Spleen (tissue), 11 donors: ENCODE data around the gene RAB24. TPM values are rescaled to one million over a fixed set of nuclear protein-coding genes. Genes with fewer than 3 reads are reported as not detected.

Experiments
- DNase-seq: peaks from one replicate; pipeline ENCODE4 v3.0.0-alpha.2; 2020
- H3K27ac ChIP-seq, 8 donors: fragments of 200-600 bp; sonication (generic) in 7 of 8; 1 replicate in 4 of 8; 2 replicates in 4 of 8; pipeline versions ENCODE4 v1.5.0 to v1.8.0; 2016 to 2021; ENCODE audit warnings: inconsistent platforms in 4 of 8, mild to moderate bottlenecking in 4 of 8, moderate library complexity in 1 of 8
- H3K27me3 ChIP-seq, 7 donors: fragments of 200-600 bp; sonication (generic) in 6 of 7; replicated peaks in 1 of 7; 1 replicate in 4 of 7; 2 replicates in 3 of 7; pipeline versions ENCODE4 v1.5.0 to v1.8.0; 2016 to 2021; ENCODE audit warnings: inconsistent platforms in 3 of 7, mild to moderate bottlenecking in 1 of 7
- H3K36me3 ChIP-seq, 6 donors: fragments of 200-600 bp; sonication (generic) in 5 of 6; 1 replicate in 4 of 6; 2 replicates in 2 of 6; pipeline versions ENCODE4 v1.5.0 to v1.8.0; 2016 to 2021; ENCODE audit warnings: inconsistent platforms in 2 of 6
- H3K4me1 ChIP-seq, 6 donors: fragments of 200-600 bp; sonication (generic) in 5 of 6; 1 replicate in 3 of 6; 2 replicates in 3 of 6; pipeline versions ENCODE4 v1.5.0 to v1.8.0; 2016 to 2021; ENCODE audit warnings: inconsistent platforms in 3 of 6
- H3K4me3 ChIP-seq, 8 donors: fragments of 200-600 bp; sonication (generic) in 7 of 8; 1 replicate in 4 of 8; 2 replicates in 4 of 8; pipeline versions ENCODE4 v1.5.0 to v1.8.0; 2016 to 2021; ENCODE audit warnings: inconsistent platforms in 4 of 8, mild to moderate bottlenecking in 4 of 8, moderate library complexity in 2 of 8
- H3K9me3 ChIP-seq, 8 donors: fragments of 200-600 bp; sonication (generic) in 7 of 8; 1 replicate in 4 of 8; 2 replicates in 4 of 8; pipeline versions ENCODE4 v1.5.0 to v1.8.0; 2016 to 2021; ENCODE audit warnings: inconsistent platforms in 4 of 8
- CTCF ChIP-seq, 11 experiments: fragments of 200-600 bp in 7 of 11; fragments of 450-650 bp in 4 of 11; sonication (generic) in 4 of 11; IDR thresholded peaks in 8 of 11; conservative IDR thresholded peaks in 3 of 11; 1 replicate in 7 of 11; 2 replicates in 4 of 11; pipeline versions ENCODE4 v1.4.0 to v1.8.0; 2016 to 2021; ENCODE audit warnings: antibody characterized with exemption in 11 of 11, inconsistent platforms in 4 of 11, mild to moderate bottlenecking in 1 of 11
- POLR2A ChIP-seq, 3 donors: fragments of 450-650 bp; IDR thresholded peaks; one replicate each; pipeline ENCODE4 v1.5.1; 2017; ENCODE audit warnings: antibody characterized with exemption in 3 of 3, mild to moderate bottlenecking in 1 of 3
- POLR2AphosphoS5 ChIP-seq, 3 donors: sonication (generic); formaldehyde crosslinking; IDR thresholded peaks; one replicate each; pipeline ENCODE4 v1.5.1; 2017; ENCODE audit warnings: antibody characterized with exemption in 3 of 3
- WGBS, 5 donors: extraction: QIAGEN DNeasy Blood & Tissue Kit in 3 of 5; methylation state at CpG; one replicate each; pipeline versions ENCODE4 v1.1.5 to v1.1.7; 2013 to 2018; 5-methylcytosine and 5-hydroxymethylcytosine counted together
- intact Hi-C: fragments of 100-400 bp; cut with DNase I; formaldehyde crosslinking; loops from one replicate; pipeline ENCODE4 v1.15.0; 2023; ENCODE audit warnings: low total_unique reads
- polyA plus RNA-seq, 3 donors: library from polyadenylated mRNA; stranded (reverse); fragments of 200-250 nt; gene quantifications; one replicate each; pipeline ENCODE4 v1.2.1, GENCODE V29; 2013
- total RNA-seq, 7 donors: library from RNA; depleted of rRNA in 3 of 7; stranded (reverse); fragments of >200 nt in 3 of 7; fragmentation: NEBNext Ultra II Directional in 4 of 7; extraction: Animal tissue kit (Norgen Biotek cat#: 25700) in 4 of 7; gene quantifications; one replicate each; pipeline versions ENCODE4 v1.1.0 to v1.2.1, GENCODE V29; 2016 to 2021
- donor health status: healthy with polysubstance abuse.
- donor health status: DM: no; HTN: no; CAD: no; lungs with moderate emphysema.
- donor health status: DM: no; HTN: no; CAD: no.
- donor health status: Bipolar disorder and iron deficiency.
- donor health status: healthy.
- donor health status: DM: no; HTN: no; CAD: no.
- donor health status: DM: yes; HTN: yes; CAD: no.

RAB24 gene
- total and polyA plus RNA-seq, 10 donors = 52.1 to 181 (median 83.7) TPM

GRCh38 chr5:177314376-177315342, 11.1 kb upstream of the RAB24 start:
- 76 to 85% (median 85%) methylated on average over 12 to 18 of the region's 18 CpGs for WGBS, 5 donors
- H3K27me3 ChIP-seq = no peaks in the 10 kb centered on the region
- peaks cover 27 to 83% (median 53%) of the 10 kb centered on the region in 6 donors for H3K4me1 ChIP-seq
- intact Hi-C loops = loop anchor here (10.0 kb wide), 2 partner anchors 50 to 140 kb away; no protein-coding TSS in a partner anchor
- no peak overlapping the region for H3K27ac ChIP-seq
- no peak overlapping the region for H3K4me3 ChIP-seq
- TF ChIP-seq POLR2A (IDR thresholded peaks at IDR 0.05) = no peak
- peak in 2 of 3 donors; percentile 5 to 19 for TF ChIP-seq POLR2AphosphoS5 (IDR thresholded peaks at IDR 0.05)
- peaks cover 0 to 13% (median 0%) of the 10 kb centered on the region in 6 donors for H3K36me3 ChIP-seq
- no peaks in the 10 kb centered on the region for H3K9me3 ChIP-seq
- DNase-seq = peak; percentile 74

GRCh38 chr5:177313561-177314259, 10.2 kb upstream of the RAB24 start:
- Histone ChIP-seq H3K4me3 (no peak overlapping the region), H3K4me1 (peaks cover 34 to 85% (median 63%) of the 10 kb centered on the region in 6 donors), H3K27me3 (no peaks in the 10 kb centered on the region), H3K36me3 (peaks cover 0 to 21% (median 0%) of the 10 kb centered on the region in 6 donors), H3K9me3 (no peaks in the 10 kb centered on the region), H3K27ac (no peak overlapping the region)
- no peak for TF ChIP-seq POLR2AphosphoS5 (IDR thresholded peaks at IDR 0.05)
- DNase-seq = peak; percentile 57
- intact Hi-C loops = loop anchor here (10.0 kb wide), 2 partner anchors 51 to 141 kb away; no protein-coding TSS in a partner anchor
- WGBS, 5 donors = 90 to 96% (median 94%) methylated on average over 15 of the region's 15 CpGs

- DNase-seq = peak; percentile 81
- Histone ChIP-seq H3K9me3 (no peaks in the 10 kb centered on the region), H3K27ac (peak overlapping the region in 6 of 8 donors; percentile 10 to 94 (median 89)), H3K4me3 (peak overlapping the region in 7 of 8 donors; percentile 52 to 89 (median 72)), H3K4me1 (peaks cover 34 to 85% (median 65%) of the 10 kb centered on the region in 6 donors), H3K36me3 (peaks cover 0 to 26% (median 0%) of the 10 kb centered on the region in 6 donors), H3K27me3 (no peaks in the 10 kb centered on the region)
- TF ChIP-seq POLR2AphosphoS5 (IDR thresholded peaks at IDR 0.05) = no peak
- no peak for TF ChIP-seq CTCF (IDR thresholded peaks at IDR 0.05 in 8 of 11, conservative IDR thresholded peaks at IDR 0.05 in 3 of 11)
- TF ChIP-seq POLR2A (IDR thresholded peaks at IDR 0.05) = no peak
- intact Hi-C loops = loop anchor here (10.0 kb wide), 2 partner anchors 52 to 142 kb away; no protein-coding TSS in a partner anchor
- 2 to 7% (median 6%) methylated on average over 10 to 19 of the region's 19 CpGs for WGBS, 5 donors
Observed at GRCh38 chr5:177312649-177313181, 9.2 kb upstream of the RAB24 start.

GRCh38 chr5:177311723-177312648, 8.5 kb upstream of the RAB24 start, which contains the start of gene MXD3:
TSS of gene MXD3 (minus strand) at chr5:177311898. CDS start at chr5:177311830, 68 bp downstream.
- 0 to 1% (median 0%) methylated on average over 26 to 78 of the region's 78 CpGs for WGBS, 5 donors
- peaks cover 34 to 85% (median 71%) of the 10 kb centered on the region in 6 donors for H3K4me1 ChIP-seq
- H3K27ac ChIP-seq = peak within 1 kb of the TSS in 7 of 8 donors; percentile 36 to 94 (median 87)
- peaks cover 0 to 29% (median 6%) of the 10 kb centered on the region in 6 donors for H3K36me3 ChIP-seq
- no peak for TF ChIP-seq CTCF (IDR thresholded peaks at IDR 0.05 in 8 of 11, conservative IDR thresholded peaks at IDR 0.05 in 3 of 11)
- peak; percentile 51 to 79 (median 63) for TF ChIP-seq POLR2AphosphoS5 (IDR thresholded peaks at IDR 0.05)
- no peaks in the 10 kb centered on the region for H3K27me3 ChIP-seq
- intact Hi-C loops = loop anchor here (10.0 kb wide), 2 partner anchors 53 to 143 kb away; no protein-coding TSS in a partner anchor
- no peaks in the 10 kb centered on the region for H3K9me3 ChIP-seq
- DNase-seq = peak; percentile 97
- H3K4me3 ChIP-seq = peak within 1 kb of the TSS; percentile 35 to 89 (median 70)
